Measurements from ENCODE around the gene SPSB2. TPM values are rescaled to one million over a fixed set of nuclear protein-coding genes. Genes with fewer than 3 reads are reported as not detected.
A peak's percentile ranks its signal among the peaks of the same experiment; 100 is the strongest.

The SPSB2 gene
- total RNA-seq, 1 donor from 2014 or later: 4.1 TPM

- peaks cover 10% of the 10 kb centered on the region for H3K4me1 Mint-ChIP-seq (ENCODE audit: low read depth)
- no peak overlapping the region for H3K4me3 Mint-ChIP-seq (ENCODE audit: low read depth)
- no peak overlapping the region for H3K27ac Mint-ChIP-seq
- intact Hi-C loops (cut with micrococcal nuclease): no loop called here
- peaks cover 69% of the 10 kb centered on the region for H3K36me3 Mint-ChIP-seq (ENCODE audit: low read depth)
- H3K27me3 Mint-ChIP-seq (ENCODE audit: low read depth): no peaks in the 10 kb centered on the region
- H3K9me3 Mint-ChIP-seq: no peaks in the 10 kb centered on the region
- DNase-seq (ENCODE audit: low spot score): no peak
These were observed 9.3 kb downstream of the SPSB2 start for GRCh38 chr12:6863586-6864321.

- Mint-ChIP-seq H3K9me3 (no peaks in the 10 kb centered on the region), H3K27ac (no peak overlapping the region), H3K36me3 (ENCODE audit: low read depth) (peaks cover 66% of the 10 kb centered on the region), H3K4me3 (ENCODE audit: low read depth) (no peak overlapping the region), H3K27me3 (ENCODE audit: low read depth) (no peaks in the 10 kb centered on the region), H3K4me1 (ENCODE audit: low read depth) (peaks cover 6% of the 10 kb centered on the region)
- DNase-seq (ENCODE audit: low spot score): no peak
- intact Hi-C loops (cut with micrococcal nuclease): no loop called here
These were observed 10.1 kb downstream of the SPSB2 start for GRCh38 chr12:6863033-6863432.

GRCh38 chr12:6861391-6861790, 11.7 kb downstream of the SPSB2 start:
- peaks cover under 1% of the 10 kb centered on the region for H3K4me1 Mint-ChIP-seq (ENCODE audit: low read depth)
- no peak for DNase-seq (ENCODE audit: low spot score)
- H3K9me3 Mint-ChIP-seq: no peaks in the 10 kb centered on the region
- no peak overlapping the region for H3K27ac Mint-ChIP-seq
- peaks cover 70% of the 10 kb centered on the region for H3K36me3 Mint-ChIP-seq (ENCODE audit: low read depth)
- intact Hi-C loops (cut with micrococcal nuclease): no loop called here
- H3K27me3 Mint-ChIP-seq (ENCODE audit: low read depth): no peaks in the 10 kb centered on the region
- no peak overlapping the region for H3K4me3 Mint-ChIP-seq (ENCODE audit: low read depth)

- intact Hi-C loops (cut with micrococcal nuclease): no loop called here
- Mint-ChIP-seq H3K36me3 (ENCODE audit: low read depth) (peaks cover 70% of the 10 kb centered on the region), H3K9me3 (no peaks in the 10 kb centered on the region), H3K4me1 (ENCODE audit: low read depth) (no peaks in the 10 kb centered on the region), H3K27ac (no peak overlapping the region), H3K27me3 (ENCODE audit: low read depth) (no peaks in the 10 kb centered on the region), H3K4me3 (ENCODE audit: low read depth) (no peak overlapping the region)
- DNase-seq (ENCODE audit: low spot score): no peak
These were observed 12.2 kb downstream of the SPSB2 start for GRCh38 chr12:6860942-6861341.

- H3K4me1 Mint-ChIP-seq (ENCODE audit: low read depth): no peaks in the 10 kb centered on the region
- H3K27me3 Mint-ChIP-seq (ENCODE audit: low read depth): no peaks in the 10 kb centered on the region
- no peak for DNase-seq (ENCODE audit: low spot score)
- no peaks in the 10 kb centered on the region for H3K9me3 Mint-ChIP-seq
- intact Hi-C loops (cut with micrococcal nuclease): no loop called here
- peaks cover 69% of the 10 kb centered on the region for H3K36me3 Mint-ChIP-seq (ENCODE audit: low read depth)
- H3K27ac Mint-ChIP-seq: no peak overlapping the region
- no peak overlapping the region for H3K4me3 Mint-ChIP-seq (ENCODE audit: low read depth)
These were observed 13.0 kb downstream of the SPSB2 start for GRCh38 chr12:6860116-6860515.

GRCh38 chr12:6858799-6859198, 14.3 kb downstream of the SPSB2 start:
- no peak overlapping the region for H3K4me3 Mint-ChIP-seq (ENCODE audit: low read depth)
- H3K27me3 Mint-ChIP-seq (ENCODE audit: low read depth): no peaks in the 10 kb centered on the region
- DNase-seq (ENCODE audit: low spot score): no peak
- no peaks in the 10 kb centered on the region for H3K9me3 Mint-ChIP-seq
- H3K27ac Mint-ChIP-seq: no peak overlapping the region
- peaks cover 4% of the 10 kb centered on the region for H3K4me1 Mint-ChIP-seq (ENCODE audit: low read depth)
- intact Hi-C loops (cut with micrococcal nuclease): no loop called here
- H3K36me3 Mint-ChIP-seq (ENCODE audit: low read depth): peaks cover 60% of the 10 kb centered on the region

- H3K4me1 Mint-ChIP-seq (ENCODE audit: low read depth): peaks cover 17% of the 10 kb centered on the region
- no peaks in the 10 kb centered on the region for H3K9me3 Mint-ChIP-seq
- no peak for DNase-seq (ENCODE audit: low spot score)
- H3K27ac Mint-ChIP-seq: no peak overlapping the region
- H3K27me3 Mint-ChIP-seq (ENCODE audit: low read depth): no peaks in the 10 kb centered on the region
- intact Hi-C loops (cut with micrococcal nuclease): no loop called here
- peaks cover 45% of the 10 kb centered on the region for H3K36me3 Mint-ChIP-seq (ENCODE audit: low read depth)
- no peak overlapping the region for H3K4me3 Mint-ChIP-seq (ENCODE audit: low read depth)
These were observed 17.8 kb downstream of the SPSB2 start for GRCh38 chr12:6855322-6855721.

GRCh38 chr12:6854036-6854435, 19.1 kb downstream of the SPSB2 start:
- peaks cover 51% of the 10 kb centered on the region for H3K36me3 Mint-ChIP-seq (ENCODE audit: low read depth)
- peaks cover 27% of the 10 kb centered on the region for H3K4me1 Mint-ChIP-seq (ENCODE audit: low read depth)
- H3K27me3 Mint-ChIP-seq (ENCODE audit: low read depth): no peaks in the 10 kb centered on the region
- H3K4me3 Mint-ChIP-seq (ENCODE audit: low read depth): peak overlapping the region; percentile 96
- H3K9me3 Mint-ChIP-seq: no peaks in the 10 kb centered on the region
- intact Hi-C loops (cut with micrococcal nuclease): loop anchor here (5.0 kb wide), 2 partner anchors 287 to 362 kb away; partner anchors contain the start of genes MRPL51, NCAPD2 and NOP2
- no peak for DNase-seq (ENCODE audit: low spot score)
- peak overlapping the region; percentile 97 for H3K27ac Mint-ChIP-seq

- intact Hi-C loops (cut with micrococcal nuclease): loop anchor here (2.0 to 5.0 kb wide), 3 partner anchors 63 to 361 kb away; partner anchors contain the start of genes MRPL51, NCAPD2 and NOP2
- no peak for DNase-seq (ENCODE audit: low spot score)
- H3K9me3 Mint-ChIP-seq: no peaks in the 10 kb centered on the region
- H3K27me3 Mint-ChIP-seq (ENCODE audit: low read depth): no peaks in the 10 kb centered on the region
- H3K4me1 Mint-ChIP-seq (ENCODE audit: low read depth): peaks cover 27% of the 10 kb centered on the region
- peak overlapping the region; percentile 96 for H3K4me3 Mint-ChIP-seq (ENCODE audit: low read depth)
- H3K27ac Mint-ChIP-seq: peak overlapping the region; percentile 97
- H3K36me3 Mint-ChIP-seq (ENCODE audit: low read depth): peaks cover 49% of the 10 kb centered on the region
These were observed 19.5 kb downstream of the SPSB2 start for GRCh38 chr12:6853626-6854025.

GRCh38 chr12:6852651-6853354, 20.3 kb downstream of the SPSB2 start:
- Mint-ChIP-seq H3K36me3 (ENCODE audit: low read depth) (peaks cover 48% of the 10 kb centered on the region), H3K4me1 (ENCODE audit: low read depth) (peaks cover 31% of the 10 kb centered on the region), H3K27ac (peak overlapping the region; percentile 97), H3K9me3 (no peaks in the 10 kb centered on the region), H3K27me3 (ENCODE audit: low read depth) (no peaks in the 10 kb centered on the region), H3K4me3 (ENCODE audit: low read depth) (peak overlapping the region; percentile 96)
- intact Hi-C loops (cut with micrococcal nuclease): loop anchor here (1.0 to 5.0 kb wide), 9 partner anchors 14 to 361 kb away; partner anchors contain the start of genes ING4, MLF2, MRPL51 and NCAPD2
- peak; percentile 61 for DNase-seq (ENCODE audit: low spot score)

- peaks cover 34% of the 10 kb centered on the region for H3K4me1 Mint-ChIP-seq (ENCODE audit: low read depth)
- peak within 1 kb of the TSS; percentile 97 for H3K27ac Mint-ChIP-seq
- peaks cover 47% of the 10 kb centered on the region for H3K36me3 Mint-ChIP-seq (ENCODE audit: low read depth)
- peak within 1 kb of the TSS; percentile 96 for H3K4me3 Mint-ChIP-seq (ENCODE audit: low read depth)
- peak; percentile 99 for DNase-seq (ENCODE audit: low spot score)
- intact Hi-C loops (cut with micrococcal nuclease): loop anchor here (1.0 to 5.0 kb wide), 10 partner anchors 15 to 360 kb away; partner anchors contain the start of genes EMG1, ING4, MLF2 and MRPL51
- no peaks in the 10 kb centered on the region for H3K9me3 Mint-ChIP-seq
- H3K27me3 Mint-ChIP-seq (ENCODE audit: low read depth): no peaks in the 10 kb centered on the region
These were observed 21.0 kb downstream of the SPSB2 start, which contains the start of gene USP5 for GRCh38 chr12:6851921-6852650. USP5 (plus strand) TSS chr12:6852150; CDS start chr12:6852180, 30 bp downstream.

- peak; percentile 92 for DNase-seq (ENCODE audit: low spot score)
- peaks cover 49% of the 10 kb centered on the region for H3K36me3 Mint-ChIP-seq (ENCODE audit: low read depth)
- intact Hi-C loops (cut with micrococcal nuclease): loop anchor here (1.0 to 5.0 kb wide), 3 partner anchors 119 to 359 kb away; partner anchors contain the start of genes EMG1, MRPL51, NCAPD2 and NOP2
- H3K9me3 Mint-ChIP-seq: no peaks in the 10 kb centered on the region
- no peaks in the 10 kb centered on the region for H3K27me3 Mint-ChIP-seq (ENCODE audit: low read depth)
- H3K4me3 Mint-ChIP-seq (ENCODE audit: low read depth): peak within 1 kb of the TSS; percentile 96
- H3K4me1 Mint-ChIP-seq (ENCODE audit: low read depth): peaks cover 34% of the 10 kb centered on the region
- H3K27ac Mint-ChIP-seq: peak within 1 kb of the TSS; percentile 97
These were observed 21.8 kb downstream of the SPSB2 start, which contains the start of gene CDCA3 for GRCh38 chr12:6851153-6851920. CDCA3 (minus strand) TSS chr12:6851286; CDS start chr12:6850952, 334 bp downstream.

Data from activated T-helper 2 cell treated with anti-CD3 and anti-CD28 coated beads, Interferon-gamma antibody, Interleukin-2, Interleukin-4, amounts not matched to agents 10 μg/mL and 5 μg/mL and 100 μg/mL, durations not matched to agents 14 hours and 24 hours and 36 hours (primary cell).